ENCODE measurements around the gene CAPN1. TPM values are rescaled to one million over a fixed set of nuclear protein-coding genes. Genes with fewer than 3 reads are reported as not detected.

Gene CAPN1
- total RNA-seq, 1 donor from 2014 or later: 239 TPM

DNA sequence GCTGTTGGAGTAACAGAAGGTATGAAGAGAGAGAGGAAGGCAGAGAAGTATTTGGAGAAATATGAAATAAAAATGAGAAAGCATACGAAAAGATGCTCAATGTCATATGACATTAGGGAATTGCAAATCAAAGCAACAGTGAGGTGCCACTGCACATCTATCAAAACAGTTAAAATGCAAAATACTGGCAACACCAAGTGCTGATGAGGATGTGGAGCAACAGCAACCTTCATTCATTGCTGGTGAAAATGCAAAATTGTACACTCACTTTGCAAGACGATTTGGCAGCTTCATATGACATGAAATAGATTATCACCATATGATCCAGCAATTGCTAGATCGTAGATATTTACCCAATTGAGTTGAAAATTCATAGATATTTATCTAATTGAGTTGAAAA lies 21.1 kb upstream of the CAPN1 start:
- Mint-ChIP-seq H3K4me1 (ENCODE audit: low read depth) (peaks cover 3% of the 10 kb centered on the region), H3K27ac (no peak overlapping the region), H3K27me3 (no peaks in the 10 kb centered on the region), H3K9me3 (ENCODE audit: low read depth) (no peaks in the 10 kb centered on the region), H3K36me3 (ENCODE audit: insufficient read depth) (no peaks in the 10 kb centered on the region), H3K4me3 (ENCODE audit: low read depth) (no peak overlapping the region)
- DNase-seq (ENCODE audit: low spot score, unreplicated experiment): no peak
- TF ChIP-seq, protein P1, sequence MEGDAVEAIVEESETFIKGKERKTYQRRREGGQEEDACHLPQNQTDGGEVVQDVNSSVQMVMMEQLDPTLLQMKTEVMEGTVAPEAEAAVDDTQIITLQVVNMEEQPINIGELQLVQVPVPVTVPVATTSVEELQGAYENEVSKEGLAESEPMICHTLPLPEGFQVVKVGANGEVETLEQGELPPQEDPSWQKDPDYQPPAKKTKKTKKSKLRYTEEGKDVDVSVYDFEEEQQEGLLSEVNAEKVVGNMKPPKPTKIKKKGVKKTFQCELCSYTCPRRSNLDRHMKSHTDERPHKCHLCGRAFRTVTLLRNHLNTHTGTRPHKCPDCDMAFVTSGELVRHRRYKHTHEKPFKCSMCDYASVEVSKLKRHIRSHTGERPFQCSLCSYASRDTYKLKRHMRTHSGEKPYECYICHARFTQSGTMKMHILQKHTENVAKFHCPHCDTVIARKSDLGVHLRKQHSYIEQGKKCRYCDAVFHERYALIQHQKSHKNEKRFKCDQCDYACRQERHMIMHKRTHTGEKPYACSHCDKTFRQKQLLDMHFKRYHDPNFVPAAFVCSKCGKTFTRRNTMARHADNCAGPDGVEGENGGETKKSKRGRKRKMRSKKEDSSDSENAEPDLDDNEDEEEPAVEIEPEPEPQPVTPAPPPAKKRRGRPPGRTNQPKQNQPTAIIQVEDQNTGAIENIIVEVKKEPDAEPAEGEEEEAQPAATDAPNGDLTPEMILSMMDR (IDR thresholded peaks at IDR 0.05; ENCODE audit: unreplicated experiment): no peak

- H3K9me3 Mint-ChIP-seq (ENCODE audit: low read depth): no peaks in the 10 kb centered on the region
- no peaks in the 10 kb centered on the region for H3K36me3 Mint-ChIP-seq (ENCODE audit: insufficient read depth)
- no peak overlapping the region for H3K27ac Mint-ChIP-seq
- TF ChIP-seq, protein P1 (IDR thresholded peaks at IDR 0.05; ENCODE audit: unreplicated experiment): no peak
- no peak overlapping the region for H3K4me3 Mint-ChIP-seq (ENCODE audit: low read depth)
- H3K27me3 Mint-ChIP-seq: no peaks in the 10 kb centered on the region
- peaks cover 3% of the 10 kb centered on the region for H3K4me1 Mint-ChIP-seq (ENCODE audit: low read depth)
- DNase-seq (ENCODE audit: low spot score, unreplicated experiment): no peak
These were observed 18.0 kb upstream of the CAPN1 start for GRCh38 chr11:65163684-65164083.

DNA sequence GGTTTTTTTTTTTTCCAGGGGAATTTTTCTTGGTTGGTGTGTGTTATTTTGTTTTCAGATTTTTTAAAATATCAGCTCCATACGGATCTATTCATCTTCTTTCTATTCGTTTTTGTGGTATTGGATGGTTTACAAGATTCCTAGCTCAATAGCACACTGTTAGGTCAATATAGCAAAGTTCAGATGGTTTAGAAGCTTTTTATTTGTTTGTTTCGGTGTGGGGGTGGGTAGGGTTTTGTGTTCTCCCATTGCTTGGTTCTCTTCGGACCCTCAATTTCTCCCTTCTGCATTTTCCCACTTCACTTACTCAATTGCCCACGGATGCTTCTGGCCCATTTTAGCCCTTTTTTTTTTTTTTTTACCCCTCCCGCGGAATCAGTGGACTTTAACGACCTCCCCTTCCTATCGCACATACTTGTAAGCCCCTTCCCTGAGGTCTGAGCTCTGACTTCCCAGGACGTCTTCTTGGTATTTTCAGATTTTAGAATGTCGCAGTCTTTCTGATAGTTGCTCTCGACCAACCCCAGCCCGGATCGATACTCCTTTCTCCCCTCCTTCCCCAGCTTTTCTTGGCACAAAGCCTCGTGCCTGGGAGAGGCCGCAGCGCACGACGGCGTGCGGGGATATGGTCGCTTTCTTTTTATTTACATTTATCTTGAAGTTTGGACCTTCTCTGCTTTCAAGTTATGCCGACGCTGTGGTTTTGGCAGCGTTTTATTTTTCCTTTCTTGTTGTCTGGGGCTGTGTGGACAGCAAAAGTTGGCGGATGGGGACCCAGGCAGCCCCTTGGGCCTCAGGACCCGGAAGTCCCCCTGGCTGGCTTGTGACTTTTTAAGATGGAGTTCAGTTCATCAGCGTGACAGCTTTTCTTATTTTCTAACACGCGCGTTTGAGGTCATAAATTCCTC lies 16.1 kb upstream of the CAPN1 start:
- Mint-ChIP-seq H3K4me3 (ENCODE audit: low read depth) (no peak overlapping the region), H3K4me1 (ENCODE audit: low read depth) (no peaks in the 10 kb centered on the region), H3K9me3 (ENCODE audit: low read depth) (no peaks in the 10 kb centered on the region), H3K27me3 (no peaks in the 10 kb centered on the region), H3K36me3 (ENCODE audit: insufficient read depth) (no peaks in the 10 kb centered on the region), H3K27ac (no peak overlapping the region)
- no peak for DNase-seq (ENCODE audit: low spot score, unreplicated experiment)
- TF ChIP-seq, protein P1 (IDR thresholded peaks at IDR 0.05; ENCODE audit: unreplicated experiment): no peak

GRCh38 chr11:65166893-65167292 lies 14.8 kb upstream of the CAPN1 start:
- H3K9me3 Mint-ChIP-seq (ENCODE audit: low read depth): no peaks in the 10 kb centered on the region
- TF ChIP-seq, protein P1 (IDR thresholded peaks at IDR 0.05; ENCODE audit: unreplicated experiment): no peak
- no peaks in the 10 kb centered on the region for H3K4me1 Mint-ChIP-seq (ENCODE audit: low read depth)
- no peak overlapping the region for H3K4me3 Mint-ChIP-seq (ENCODE audit: low read depth)
- H3K27ac Mint-ChIP-seq: no peak overlapping the region
- H3K36me3 Mint-ChIP-seq (ENCODE audit: insufficient read depth): no peaks in the 10 kb centered on the region
- H3K27me3 Mint-ChIP-seq: no peaks in the 10 kb centered on the region
- DNase-seq (ENCODE audit: low spot score, unreplicated experiment): no peak

- H3K4me3 Mint-ChIP-seq (ENCODE audit: low read depth): no peak overlapping the region
- H3K36me3 Mint-ChIP-seq (ENCODE audit: insufficient read depth): no peaks in the 10 kb centered on the region
- H3K4me1 Mint-ChIP-seq (ENCODE audit: low read depth): no peaks in the 10 kb centered on the region
- TF ChIP-seq, protein P1 (IDR thresholded peaks at IDR 0.05; ENCODE audit: unreplicated experiment): no peak
- H3K9me3 Mint-ChIP-seq (ENCODE audit: low read depth): no peaks in the 10 kb centered on the region
- no peak for DNase-seq (ENCODE audit: low spot score, unreplicated experiment)
- no peak overlapping the region for H3K27ac Mint-ChIP-seq
- H3K27me3 Mint-ChIP-seq: no peaks in the 10 kb centered on the region
These were observed 14.1 kb upstream of the CAPN1 start for GRCh38 chr11:65167656-65168055.

Measured in progenitor cell of endocrine pancreas (in vitro differentiated cells).